Measurements from ENCODE around the gene NKIRAS2.
A peak's percentile ranks its signal among the peaks of the same experiment; 100 is the strongest.

DNA sequence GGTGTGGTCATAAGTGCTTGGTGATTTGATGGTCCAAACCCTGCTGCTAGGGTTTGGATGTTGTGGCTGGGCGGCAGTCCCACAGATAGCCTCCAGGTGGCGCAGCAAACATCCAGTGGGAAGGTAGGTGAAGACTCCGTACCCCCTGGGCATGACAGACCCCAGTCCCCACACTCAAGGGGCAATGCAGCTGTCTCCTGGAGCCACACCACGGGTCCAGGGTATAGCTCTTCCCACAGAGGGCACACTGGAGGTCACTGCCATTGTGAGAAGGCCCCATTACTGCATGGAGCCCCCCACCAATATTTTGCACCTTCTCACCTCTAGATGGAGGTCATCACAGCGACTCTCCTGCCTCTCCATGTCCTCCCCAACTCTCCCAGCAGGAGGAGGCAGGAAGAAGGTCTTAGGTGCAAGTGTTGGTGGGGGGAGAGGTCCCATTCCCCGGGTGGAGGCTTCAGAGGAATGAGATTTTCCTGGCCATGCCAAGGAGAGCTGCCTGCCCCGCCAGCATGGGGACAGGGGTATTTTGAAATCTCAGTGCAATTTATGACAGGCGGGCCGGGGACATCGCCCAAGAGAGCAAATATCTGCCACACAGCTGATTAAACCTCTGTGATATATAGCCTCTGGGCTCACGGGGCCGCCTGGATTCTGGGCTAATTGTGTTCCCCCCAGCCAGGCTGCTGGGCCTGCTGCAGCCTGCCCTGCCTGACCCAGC is 47.6 kb downstream of the NKIRAS2 start:
- TF ChIP-seq CTCF (IDR thresholded peaks at IDR 0.05) (peak; percentile 76 to 86 (median 82)), POLR2A (IDR thresholded peaks at IDR 0.05) (no peak)
